Choroid plexus epithelial cell (primary cell): Measurements from ENCODE around the gene CNTN3.

Source experiments
- DNase-seq: peaks from one replicate; pipeline ENCODE4 v3.0.0-alpha.2; 2010; ENCODE audit warnings: low read depth
- H3K4me3 ChIP-seq: 2 replicates; pipeline ENCODE4 v1.5.1; 2011; ENCODE audit warnings: low read depth, mild to moderate bottlenecking, control low read depth, low read length, moderate library complexity
- CTCF ChIP-seq: conservative IDR thresholded peaks from 2 replicates; pipeline ENCODE4 v1.5.1; 2011; ENCODE audit warnings: low read depth, mild to moderate bottlenecking, control low read depth, inconsistent platforms, low read length, moderate library complexity

Gene CNTN3

DNA sequence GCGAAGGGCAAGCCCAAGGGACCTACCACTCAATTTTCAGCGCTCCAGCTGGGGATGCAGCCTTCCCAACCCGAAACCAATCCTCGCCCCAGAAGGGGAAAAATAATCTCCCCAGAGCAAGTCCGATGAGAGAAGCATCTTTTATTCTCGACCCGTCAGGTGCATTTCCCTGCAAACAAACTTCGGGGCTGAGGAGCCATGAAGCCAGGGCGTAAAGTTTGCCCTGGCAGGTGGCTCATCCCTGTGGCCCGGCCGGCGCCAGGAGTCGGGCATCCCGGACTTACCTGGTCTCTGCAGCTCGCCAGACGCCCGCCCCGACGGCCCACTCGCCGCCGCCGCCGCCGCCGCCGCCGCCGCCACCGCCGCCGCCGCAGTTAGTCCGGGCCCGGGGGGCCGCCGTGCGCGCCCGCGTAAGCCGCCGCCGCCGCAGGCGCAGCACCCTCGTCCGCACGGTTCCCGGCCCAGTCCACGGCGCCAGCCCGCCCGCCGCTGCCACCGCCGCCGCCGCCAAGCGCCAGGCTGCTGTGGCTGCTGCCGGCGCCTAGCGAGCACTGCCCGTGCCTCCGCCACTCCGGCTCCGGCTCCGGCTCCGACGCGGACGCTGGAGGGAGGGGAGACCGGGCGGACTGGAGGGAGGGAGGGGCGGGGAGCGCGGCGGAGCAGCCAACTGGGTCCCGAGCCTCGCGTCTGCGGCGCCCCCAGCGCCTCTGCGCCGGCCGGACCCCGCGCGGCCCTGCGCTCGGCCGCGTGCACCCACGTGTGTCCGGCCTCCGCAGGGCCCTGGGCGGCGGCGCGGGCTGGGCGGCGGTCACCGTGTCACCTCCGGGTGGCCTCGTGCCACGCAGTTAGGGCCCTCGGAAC is at the start of gene CNTN3:
TSS of gene CNTN3 (minus strand) at position 553 of the 861 bp plus-strand sequence. CDS start 93,547 bp downstream, outside the sequence.
- H3K4me3 ChIP-seq: peak within 1 kb of the TSS; percentile 60
- DNase-seq: peak; percentile 49
- TF ChIP-seq CTCF: no peak

DNA sequence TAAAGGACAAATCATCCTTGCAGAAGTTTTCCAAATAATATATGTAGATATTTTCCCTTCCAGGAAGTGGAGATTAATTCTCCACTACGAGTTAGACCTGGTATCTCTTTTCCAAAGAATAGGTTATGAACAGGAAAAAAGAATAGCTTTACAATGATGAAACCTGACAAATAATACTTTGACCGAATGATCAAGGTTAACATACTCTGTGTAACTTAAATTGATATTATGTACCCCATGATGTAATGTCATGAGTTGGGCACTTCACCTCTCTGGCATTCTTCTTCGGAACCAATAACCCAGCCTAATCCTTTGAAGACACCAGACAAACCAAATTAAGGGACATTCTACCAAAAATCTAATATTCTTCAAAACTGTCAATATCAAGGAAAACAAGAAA is 48.7 kb upstream of the CNTN3 start:
- DNase-seq: no peak
- H3K4me3 ChIP-seq: no peak overlapping the region
- no peak for TF ChIP-seq CTCF

GRCh38 chr3:74661672-74662071 is 47.2 kb upstream of the CNTN3 start:
- peak; percentile 50 for DNase-seq
- TF ChIP-seq CTCF: no peak
- H3K4me3 ChIP-seq: no peak overlapping the region

- H3K4me3 ChIP-seq: no peak overlapping the region
- DNase-seq: no peak
- TF ChIP-seq CTCF: no peak
Measured at GRCh38 chr3:74651885-74652284, 37.4 kb upstream of the CNTN3 start.

DNA sequence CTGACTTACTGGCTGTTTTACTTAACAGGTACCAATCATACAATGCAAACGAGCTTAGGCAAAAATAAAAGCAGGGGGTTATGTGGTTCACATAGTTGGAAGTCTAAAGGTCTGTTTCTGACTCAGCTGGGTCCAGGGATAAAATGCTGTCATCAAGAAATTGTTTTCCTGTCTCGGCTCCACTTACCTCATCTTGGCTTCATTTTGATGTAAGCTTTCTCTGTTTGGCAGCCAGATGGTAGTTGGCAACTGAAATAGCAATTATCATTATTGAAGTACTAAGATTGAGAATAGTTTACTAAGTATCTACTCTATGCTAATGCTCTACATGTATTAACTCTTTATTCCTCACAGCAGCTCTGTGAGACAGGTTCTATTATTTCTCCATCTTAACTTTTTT is 36.8 kb upstream of the CNTN3 start:
- H3K4me3 ChIP-seq: no peak overlapping the region
- peak; percentile 82 for DNase-seq
- TF ChIP-seq CTCF: no peak

DNA sequence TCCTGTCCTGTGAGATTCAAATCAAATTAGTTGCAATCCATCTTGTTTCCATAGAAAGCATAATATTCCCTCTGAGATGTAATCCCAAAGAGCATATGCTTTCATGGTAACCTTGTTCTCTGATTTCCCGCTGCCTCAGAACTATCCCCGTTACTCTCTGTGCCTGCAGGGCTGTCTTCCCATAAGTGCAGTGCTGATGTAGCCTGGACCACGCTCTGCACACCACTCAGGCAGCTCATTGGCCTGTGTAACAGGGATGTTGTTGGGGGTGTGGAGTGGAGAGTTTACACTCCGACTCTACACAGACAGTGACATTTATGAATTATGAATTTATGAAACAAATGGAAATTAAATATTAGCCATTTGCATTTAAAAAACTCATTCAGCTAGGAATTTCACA is 33.6 kb upstream of the CNTN3 start:
- TF ChIP-seq CTCF: no peak

GRCh38 chr3:74646094-74646493 is 31.6 kb upstream of the CNTN3 start:
- H3K4me3 ChIP-seq: no peak overlapping the region
- TF ChIP-seq CTCF: no peak
- DNase-seq: no peak

More for the DNA sequence above, 33.6 kb upstream of the CNTN3 start:
- DNase-seq: no peak
- H3K4me3 ChIP-seq: no peak overlapping the region
